Measurements from ENCODE around the gene SOX6. TPM values are rescaled to one million over a fixed set of nuclear protein-coding genes. Genes with fewer than 3 reads are reported as not detected.

Gene SOX6
- total RNA-seq, 1 donor from 2014 or later = 1.6 TPM

DNA sequence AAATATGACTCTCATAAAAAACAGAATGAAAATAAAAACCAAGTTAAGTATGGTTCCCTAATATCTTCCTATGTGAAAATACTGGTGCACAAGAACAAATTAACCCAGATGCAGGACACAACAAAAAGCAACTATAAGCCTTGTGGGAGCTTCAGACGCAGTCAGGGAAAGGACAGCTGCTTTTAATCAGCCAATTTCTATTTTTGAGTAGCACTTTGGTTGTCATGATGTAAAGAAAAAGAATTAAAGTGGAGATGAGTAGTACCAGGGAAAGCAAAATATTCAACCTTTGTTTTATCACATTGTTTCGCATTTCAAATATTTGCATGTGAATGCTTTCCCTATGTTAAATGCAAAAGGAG, 339.9 kb downstream of the SOX6 start:
- H3K27me3 ChIP-seq = no peaks in the 10 kb centered on the region
- H3K4me1 ChIP-seq = no peaks in the 10 kb centered on the region
- TF ChIP-seq, protein P1, sequence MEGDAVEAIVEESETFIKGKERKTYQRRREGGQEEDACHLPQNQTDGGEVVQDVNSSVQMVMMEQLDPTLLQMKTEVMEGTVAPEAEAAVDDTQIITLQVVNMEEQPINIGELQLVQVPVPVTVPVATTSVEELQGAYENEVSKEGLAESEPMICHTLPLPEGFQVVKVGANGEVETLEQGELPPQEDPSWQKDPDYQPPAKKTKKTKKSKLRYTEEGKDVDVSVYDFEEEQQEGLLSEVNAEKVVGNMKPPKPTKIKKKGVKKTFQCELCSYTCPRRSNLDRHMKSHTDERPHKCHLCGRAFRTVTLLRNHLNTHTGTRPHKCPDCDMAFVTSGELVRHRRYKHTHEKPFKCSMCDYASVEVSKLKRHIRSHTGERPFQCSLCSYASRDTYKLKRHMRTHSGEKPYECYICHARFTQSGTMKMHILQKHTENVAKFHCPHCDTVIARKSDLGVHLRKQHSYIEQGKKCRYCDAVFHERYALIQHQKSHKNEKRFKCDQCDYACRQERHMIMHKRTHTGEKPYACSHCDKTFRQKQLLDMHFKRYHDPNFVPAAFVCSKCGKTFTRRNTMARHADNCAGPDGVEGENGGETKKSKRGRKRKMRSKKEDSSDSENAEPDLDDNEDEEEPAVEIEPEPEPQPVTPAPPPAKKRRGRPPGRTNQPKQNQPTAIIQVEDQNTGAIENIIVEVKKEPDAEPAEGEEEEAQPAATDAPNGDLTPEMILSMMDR (IDR thresholded peaks at IDR 0.05) = no peak
- no peak overlapping the region for H3K27ac ChIP-seq
- intact Hi-C loops (cut with DNase I) = no loop called here
- no peaks in the 10 kb centered on the region for H3K9me3 ChIP-seq
- no peak for DNase-seq (ENCODE audit: low spot score in 2 of 2)
- no peaks in the 10 kb centered on the region for H3K36me3 ChIP-seq
- H3K4me3 ChIP-seq = no peak overlapping the region

DNA sequence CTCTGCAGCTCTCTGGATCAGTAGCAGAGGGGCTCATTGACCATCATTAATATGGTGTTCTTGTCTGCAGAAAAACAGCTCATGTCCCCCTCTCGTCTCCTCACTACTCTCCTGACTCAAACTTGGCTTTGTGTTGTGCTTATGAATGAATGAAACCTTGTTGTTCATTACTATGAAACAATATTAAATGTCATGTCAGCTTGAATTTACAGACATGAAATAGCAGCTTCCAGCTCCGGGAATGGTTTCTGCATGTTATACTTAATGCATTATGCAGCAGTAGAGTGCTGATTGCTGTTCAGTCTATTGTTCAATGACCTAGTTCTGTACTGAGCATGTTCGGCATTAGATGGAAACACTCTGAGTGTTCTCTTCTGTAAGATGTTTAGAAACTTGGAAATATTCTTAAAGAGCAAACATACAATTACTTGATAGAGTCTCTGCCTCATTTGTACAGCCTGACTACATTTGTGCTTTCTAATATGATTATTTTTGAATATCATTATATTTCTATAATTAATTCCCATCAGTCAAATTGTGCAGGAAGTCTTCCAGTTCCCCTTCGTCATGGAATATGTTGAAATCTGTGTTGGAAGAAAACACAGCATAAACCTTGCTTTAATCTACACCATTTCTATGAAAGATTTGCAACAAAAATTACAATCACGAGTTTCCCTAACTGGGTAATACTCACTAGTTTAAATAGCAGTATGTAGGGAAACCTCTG, 340.4 kb downstream of the SOX6 start:
- no peak overlapping the region for H3K27ac ChIP-seq
- intact Hi-C loops (cut with DNase I) = no loop called here
- H3K4me1 ChIP-seq = no peaks in the 10 kb centered on the region
- H3K4me3 ChIP-seq = no peak overlapping the region
- TF ChIP-seq, protein P1 (IDR thresholded peaks at IDR 0.05) = no peak
- H3K27me3 ChIP-seq = no peaks in the 10 kb centered on the region
- no peaks in the 10 kb centered on the region for H3K9me3 ChIP-seq
- no peak for DNase-seq (ENCODE audit: low spot score in 2 of 2)
- no peaks in the 10 kb centered on the region for H3K36me3 ChIP-seq

DNA sequence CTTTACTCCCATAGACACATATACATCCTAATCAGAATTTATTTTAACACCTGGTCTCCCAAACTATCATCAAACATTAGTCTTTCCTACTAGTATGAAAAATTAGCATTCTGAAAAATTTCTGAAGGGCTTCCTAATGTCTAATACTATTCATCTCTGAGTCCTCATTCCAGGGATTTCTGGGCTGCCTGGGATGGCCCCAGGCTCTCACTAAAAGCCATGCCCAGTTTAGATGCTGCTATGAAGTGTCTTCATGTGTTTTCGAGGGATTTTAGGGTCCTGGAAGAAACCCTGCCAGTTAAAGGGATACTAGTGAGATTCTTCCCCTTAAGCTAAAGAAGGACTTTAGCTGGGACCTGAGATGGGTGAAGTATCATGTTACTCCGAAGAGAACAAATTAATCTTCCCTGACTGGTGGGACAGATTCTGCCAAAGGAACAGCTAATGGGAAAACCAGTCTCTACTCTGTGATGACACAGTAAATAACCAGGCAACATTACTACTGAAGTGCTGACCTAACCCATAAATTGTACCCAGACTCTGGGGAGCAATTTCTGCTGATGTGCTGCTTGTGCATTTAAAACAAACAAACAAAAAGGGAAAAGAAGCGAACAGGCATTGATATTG, 342.6 kb downstream of the SOX6 start:
- Histone ChIP-seq H3K9me3 (no peaks in the 10 kb centered on the region), H3K27me3 (no peaks in the 10 kb centered on the region), H3K4me3 (no peak overlapping the region), H3K4me1 (no peaks in the 10 kb centered on the region), H3K36me3 (no peaks in the 10 kb centered on the region), H3K27ac (no peak overlapping the region)
- intact Hi-C loops (cut with DNase I) = no loop called here
- TF ChIP-seq, protein P1 (IDR thresholded peaks at IDR 0.05) = no peak
- DNase-seq (ENCODE audit: low spot score in 2 of 2) = no peak

DNA sequence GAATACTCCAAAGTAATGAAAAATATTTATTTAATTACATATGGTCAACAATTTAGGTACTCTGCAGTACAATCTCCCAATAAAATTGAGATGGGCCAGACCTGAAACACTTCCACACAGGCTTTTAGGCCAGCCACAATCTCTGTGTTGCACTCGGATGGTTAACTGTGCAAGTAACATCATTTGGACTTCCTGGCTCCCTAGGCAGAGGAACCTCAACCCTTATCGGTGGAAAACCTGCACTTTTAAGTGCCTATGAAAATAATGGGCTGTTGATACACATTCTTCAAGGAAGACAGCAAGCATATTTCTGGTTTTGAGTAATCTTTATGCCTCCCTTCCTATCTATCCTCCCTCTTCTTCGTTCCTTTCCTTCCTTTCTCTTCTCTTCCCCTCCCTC, 343.1 kb downstream of the SOX6 start:
- TF ChIP-seq, protein P1 (IDR thresholded peaks at IDR 0.05) = no peak
- Histone ChIP-seq H3K9me3 (no peaks in the 10 kb centered on the region), H3K27me3 (no peaks in the 10 kb centered on the region), H3K27ac (no peak overlapping the region), H3K4me1 (no peaks in the 10 kb centered on the region), H3K4me3 (no peak overlapping the region), H3K36me3 (no peaks in the 10 kb centered on the region)
- intact Hi-C loops (cut with DNase I) = no loop called here
- no peak for DNase-seq (ENCODE audit: low spot score in 2 of 2)

DNA sequence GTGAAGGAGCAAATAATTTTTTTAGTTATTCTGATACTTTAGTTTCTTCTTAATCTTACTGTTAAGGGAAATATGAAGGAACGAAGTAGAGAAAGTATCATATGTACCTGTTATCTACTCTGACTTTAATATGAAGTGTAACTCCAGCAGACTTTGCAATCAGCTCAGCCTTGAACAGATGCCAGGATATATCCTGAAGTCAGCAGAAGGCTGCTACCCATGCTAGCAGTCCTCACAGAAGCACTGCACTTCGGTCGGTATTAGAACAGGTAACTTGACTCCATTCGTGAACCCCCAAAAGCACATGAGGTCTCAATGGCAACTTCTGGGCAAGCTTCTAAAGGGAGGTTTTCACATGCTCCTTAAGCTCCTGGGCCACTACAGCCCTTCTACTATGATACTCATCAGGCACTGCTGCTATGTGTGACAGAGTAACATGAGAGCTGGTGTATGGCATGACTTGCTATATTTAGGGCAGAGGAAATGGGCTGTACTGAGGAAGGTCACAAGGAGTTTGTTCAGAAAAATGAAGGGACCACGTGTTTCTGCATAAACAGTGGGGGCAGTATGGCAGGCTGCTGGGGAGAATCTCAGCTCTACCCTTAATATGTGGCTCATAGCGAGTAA, 344.1 kb downstream of the SOX6 start:
- intact Hi-C loops (cut with DNase I) = no loop called here
- Histone ChIP-seq H3K36me3 (no peaks in the 10 kb centered on the region), H3K27ac (no peak overlapping the region), H3K4me3 (no peak overlapping the region), H3K27me3 (no peaks in the 10 kb centered on the region), H3K4me1 (no peaks in the 10 kb centered on the region), H3K9me3 (no peaks in the 10 kb centered on the region)
- TF ChIP-seq, protein P1 (IDR thresholded peaks at IDR 0.05) = no peak
- no peak for DNase-seq (ENCODE audit: low spot score in 2 of 2)

Data from ascending aorta (tissue), 2 donors.